WERI-Rb-1 (cell line): ENCODE measurements around the gene NXPE2.

Experiments
- DNase-seq: peaks from one replicate; pipeline ENCODE4 v3.0.0-alpha.2; 2020
- H3K27ac ChIP-seq: fragments of 250-450 bp; sonication (Bioruptor Pico); 2 replicates; pipeline ENCODE4 v1.5.1; 2020; ENCODE audit warnings: mild to moderate bottlenecking, moderate library complexity
- H3K27me3 ChIP-seq: fragments of 250-450 bp; sonication (Bioruptor Pico); 2 replicates; pipeline ENCODE4 v1.5.1; 2021; ENCODE audit warnings: mild to moderate bottlenecking, low read depth, moderate library complexity; ENCODE audit not compliant: insufficient read depth, severe bottlenecking
- H3K36me3 ChIP-seq: fragments of 250-450 bp; sonication (Bioruptor Pico); 2 replicates; pipeline ENCODE4 v1.5.1; 2020; ENCODE audit warnings: mild to moderate bottlenecking, moderate library complexity
- H3K4me3 ChIP-seq: 2 replicates; pipeline ENCODE4 v1.5.1; 2011; ENCODE audit warnings: low read depth, mild to moderate bottlenecking, control low read depth, low read length
- H3K9me3 ChIP-seq: fragments of 250-450 bp; sonication (Bioruptor Pico); 2 replicates; pipeline ENCODE4 v1.5.1; 2021; ENCODE audit warnings: mild to moderate bottlenecking, moderate library complexity; ENCODE audit not compliant: severe bottlenecking
- CTCF ChIP-seq: IDR thresholded peaks from 2 replicates; pipeline ENCODE4 v1.5.1; 2011; ENCODE audit warnings: low read depth, mild to moderate bottlenecking, control low read depth, inconsistent platforms, low read length

Gene NXPE2

GRCh38 chr11:114664641-114665040, 13.7 kb upstream of the NXPE2 start:
- Histone ChIP-seq H3K27me3 (no peaks in the 10 kb centered on the region), H3K9me3 (no peaks in the 10 kb centered on the region), H3K4me3 (no peak overlapping the region), H3K27ac (no peak overlapping the region), H3K36me3 (no peaks in the 10 kb centered on the region)
- no peak for DNase-seq
- no peak for TF ChIP-seq CTCF

GRCh38 chr11:114666760-114667159, 11.6 kb upstream of the NXPE2 start:
- H3K27ac ChIP-seq: no peak overlapping the region
- no peak for DNase-seq
- no peaks in the 10 kb centered on the region for H3K27me3 ChIP-seq
- H3K9me3 ChIP-seq: peaks cover 3% of the 10 kb centered on the region
- H3K36me3 ChIP-seq: no peaks in the 10 kb centered on the region
- H3K4me3 ChIP-seq: no peak overlapping the region
- TF ChIP-seq CTCF: no peak

DNA sequence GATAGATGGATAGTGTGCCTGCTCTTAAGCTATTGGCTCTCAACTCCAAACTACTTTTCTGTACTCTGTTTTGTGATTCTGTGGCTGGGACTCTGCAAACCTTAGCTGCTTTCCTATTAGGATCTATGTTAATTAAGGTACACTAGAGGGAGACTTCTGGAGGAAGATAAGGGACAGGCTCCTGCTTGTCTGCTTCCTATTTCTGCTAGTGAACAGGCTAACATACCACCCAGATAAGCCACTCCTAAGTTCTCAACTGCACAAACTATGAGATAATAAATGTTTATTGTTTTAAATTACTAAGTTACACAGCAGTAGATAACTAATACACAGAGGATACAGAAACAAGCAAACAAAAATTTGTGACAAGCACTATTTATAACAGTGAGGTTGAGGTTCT, 10.2 kb upstream of the NXPE2 start:
- H3K27ac ChIP-seq: no peak overlapping the region
- no peaks in the 10 kb centered on the region for H3K27me3 ChIP-seq
- no peak for TF ChIP-seq CTCF
- peaks cover 4% of the 10 kb centered on the region for H3K9me3 ChIP-seq
- H3K36me3 ChIP-seq: no peaks in the 10 kb centered on the region
- DNase-seq: no peak
- H3K4me3 ChIP-seq: no peak overlapping the region

GRCh38 chr11:114673661-114674060, 4.7 kb upstream of the NXPE2 start:
- Histone ChIP-seq H3K4me3 (no peak overlapping the region), H3K27me3 (no peaks in the 10 kb centered on the region), H3K9me3 (peaks cover 4% of the 10 kb centered on the region), H3K27ac (no peak overlapping the region), H3K36me3 (no peaks in the 10 kb centered on the region)
- no peak for TF ChIP-seq CTCF
- DNase-seq: no peak

DNA sequence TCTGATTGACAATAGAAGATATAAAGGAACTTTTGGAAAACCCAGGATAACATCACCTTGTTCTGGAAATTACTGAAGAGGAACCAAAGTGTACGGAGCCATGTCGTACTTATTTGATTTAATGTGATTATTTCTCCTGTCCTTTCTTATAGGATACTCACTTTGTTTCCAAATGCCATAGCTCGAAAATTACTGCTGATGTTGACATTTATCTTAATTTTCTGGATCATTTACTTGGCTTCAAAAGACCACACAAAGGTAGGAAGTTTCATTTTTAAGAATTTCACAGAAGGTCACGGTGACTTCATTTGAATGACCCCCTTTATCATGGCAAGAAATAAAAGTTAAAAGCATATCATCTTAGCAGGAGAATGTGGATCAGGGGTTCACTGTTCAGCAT, 1.2 kb downstream of the NXPE2 start:
- TF ChIP-seq CTCF: no peak
- DNase-seq: no peak

GRCh38 chr11:114683007-114683406, 4.7 kb downstream of the NXPE2 start:
- Histone ChIP-seq H3K4me3 (no peak overlapping the region), H3K9me3 (peaks cover 12% of the 10 kb centered on the region), H3K27ac (no peak overlapping the region), H3K36me3 (no peaks in the 10 kb centered on the region), H3K27me3 (no peaks in the 10 kb centered on the region)
- no peak for DNase-seq
- TF ChIP-seq CTCF: no peak

More for the DNA sequence above, 1.2 kb downstream of the NXPE2 start:
- H3K4me3 ChIP-seq: no peak overlapping the region
- H3K9me3 ChIP-seq: peaks cover 11% of the 10 kb centered on the region
- no peaks in the 10 kb centered on the region for H3K36me3 ChIP-seq
- no peak overlapping the region for H3K27ac ChIP-seq
- H3K27me3 ChIP-seq: no peaks in the 10 kb centered on the region
